Brain pericyte (primary cell): ENCODE measurements around the gene TMEM119.

Experiments
- DNase-seq: peaks from one replicate; pipeline ENCODE4 v3.0.0-alpha.2; 2012; ENCODE audit warnings: low read depth, low spot score

The TMEM119 gene, protein sequence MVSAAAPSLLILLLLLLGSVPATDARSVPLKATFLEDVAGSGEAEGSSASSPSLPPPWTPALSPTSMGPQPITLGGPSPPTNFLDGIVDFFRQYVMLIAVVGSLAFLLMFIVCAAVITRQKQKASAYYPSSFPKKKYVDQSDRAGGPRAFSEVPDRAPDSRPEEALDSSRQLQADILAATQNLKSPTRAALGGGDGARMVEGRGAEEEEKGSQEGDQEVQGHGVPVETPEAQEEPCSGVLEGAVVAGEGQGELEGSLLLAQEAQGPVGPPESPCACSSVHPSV

DNA sequence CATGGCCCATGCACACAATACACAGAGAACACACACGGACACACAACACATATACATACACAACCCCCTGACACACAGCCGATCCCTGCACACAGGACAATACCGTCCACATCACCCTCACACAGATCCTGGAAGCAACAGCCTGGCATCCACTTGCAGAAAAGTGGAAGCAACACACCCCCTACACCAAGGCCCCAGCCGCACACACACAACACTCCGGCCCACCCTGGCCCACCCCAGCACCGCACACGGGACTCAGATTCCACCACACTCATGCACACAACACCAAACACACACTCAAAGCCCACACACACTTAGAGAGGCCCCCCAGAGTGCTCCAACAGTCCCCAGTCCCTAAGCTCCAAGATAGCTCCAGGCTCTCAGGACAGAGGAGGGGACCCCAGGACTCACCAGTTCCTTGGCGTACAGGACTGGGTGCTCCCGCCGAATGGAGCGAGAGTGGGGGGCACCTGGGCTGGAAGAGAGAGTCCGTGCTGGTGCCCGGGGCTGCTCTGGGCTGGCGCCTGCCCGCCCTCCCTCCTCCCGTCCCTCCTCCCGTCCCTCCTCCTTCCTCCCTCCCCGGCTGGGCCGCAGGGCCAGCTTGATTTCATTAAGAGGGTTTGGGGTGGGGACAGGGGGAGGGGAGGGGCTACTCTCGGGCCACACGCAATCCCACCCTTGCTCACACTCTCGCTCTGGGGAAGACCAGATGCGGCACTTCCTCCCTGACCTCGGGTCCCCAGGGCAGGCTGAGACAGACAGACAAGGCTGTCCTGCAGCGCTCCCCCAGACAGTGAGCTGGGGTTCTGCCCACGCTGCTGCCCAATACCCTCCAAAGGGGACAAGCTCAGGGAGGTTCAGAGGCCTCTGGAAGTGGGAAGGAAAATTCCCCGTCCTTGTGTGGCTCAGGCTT lies at the start of gene TMEM119:
Gene TMEM119, minus strand, starts transcription at position 526 of the 913 bp plus-strand sequence. CDS start 5,701 bp downstream, outside the sequence.
- no peak for DNase-seq

DNA sequence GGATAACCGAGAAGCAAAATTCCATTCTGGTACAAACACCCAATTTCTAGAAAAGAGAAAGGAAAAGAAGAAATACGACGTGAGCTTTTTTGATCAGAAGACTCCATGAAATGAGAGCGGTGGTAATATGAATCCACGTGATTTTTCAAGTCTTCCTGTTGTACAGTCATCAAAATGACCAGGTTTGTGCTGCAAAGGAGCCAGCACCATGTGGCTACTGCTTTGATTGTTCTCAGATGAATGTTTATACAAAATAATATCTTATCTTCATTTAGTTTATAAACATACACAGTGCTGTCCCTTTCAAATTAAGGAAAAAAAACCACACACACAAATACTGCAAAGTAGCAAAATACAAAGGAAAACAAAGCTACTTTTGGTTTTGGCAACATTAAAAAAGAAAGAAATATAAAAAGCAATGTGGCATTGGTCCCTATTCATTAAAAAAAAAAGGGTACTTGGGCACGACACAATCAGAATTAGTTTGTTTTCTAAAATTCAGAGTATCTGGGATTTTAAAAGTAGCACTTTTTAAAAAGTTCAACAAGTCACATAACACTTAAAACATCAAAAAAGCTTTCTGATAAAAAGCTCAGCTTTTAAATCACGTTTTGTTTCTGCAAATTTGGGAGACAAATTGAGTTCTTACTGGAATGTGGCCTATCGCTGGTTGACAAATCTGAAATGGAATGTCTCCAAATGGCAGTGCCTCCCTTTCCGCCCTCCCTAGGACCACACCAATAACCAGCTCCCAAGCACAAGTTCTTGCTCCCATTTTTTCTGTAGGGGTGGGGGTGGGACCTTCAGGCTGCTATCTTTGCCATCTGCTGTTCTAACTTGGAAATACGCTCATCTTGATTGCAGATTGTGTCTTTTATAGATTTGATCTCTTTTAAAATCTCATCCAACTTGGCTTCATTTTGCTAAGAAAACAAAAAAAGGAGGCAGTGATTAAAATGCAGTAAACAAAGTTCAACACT lies 49.0 kb upstream of the TMEM119 start:
- DNase-seq, result no peak

DNA sequence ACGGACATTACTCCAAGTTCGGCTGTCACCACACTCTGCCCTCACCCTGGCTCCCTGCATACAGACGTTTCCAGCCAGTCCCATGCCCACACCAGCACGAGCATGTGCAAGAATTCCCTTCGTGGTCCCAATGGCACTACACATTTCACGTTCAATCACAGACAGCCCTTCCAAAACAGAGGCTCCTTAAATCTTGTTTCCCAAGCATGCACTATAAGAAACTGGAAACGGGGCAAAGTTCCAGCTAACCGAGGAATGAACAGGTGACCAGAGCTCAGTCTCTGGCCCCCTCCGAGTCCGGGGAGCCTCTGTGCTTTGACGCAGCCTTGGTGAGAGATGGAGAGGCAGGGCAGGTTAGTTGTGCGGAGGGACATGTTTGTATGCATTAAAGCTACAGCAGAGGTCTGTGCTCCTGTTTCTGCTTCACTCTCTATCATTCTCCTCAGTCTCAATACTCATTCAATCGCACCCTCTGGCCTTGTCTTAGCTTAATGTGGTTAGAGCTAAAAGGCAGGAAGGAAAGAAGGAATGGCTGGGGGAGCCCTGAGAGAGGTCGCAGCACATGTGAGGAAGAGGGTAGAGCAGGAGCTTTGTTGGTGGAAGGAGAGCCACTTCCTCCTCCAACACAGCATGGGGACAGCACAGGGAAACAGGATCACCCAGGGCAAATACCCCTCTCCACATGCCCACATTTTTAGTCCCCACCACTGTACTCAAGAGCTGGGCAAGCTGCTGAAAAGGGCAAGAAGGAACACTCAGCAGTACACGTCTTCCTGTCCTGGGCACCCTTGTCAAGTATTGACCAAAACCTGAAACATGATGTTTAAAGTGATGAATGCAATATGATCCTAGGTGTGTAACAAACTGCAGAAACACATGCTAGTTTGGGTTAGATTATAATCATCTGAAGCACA lies 48.1 kb upstream of the TMEM119 start:
- DNase-seq, result no peak

DNA sequence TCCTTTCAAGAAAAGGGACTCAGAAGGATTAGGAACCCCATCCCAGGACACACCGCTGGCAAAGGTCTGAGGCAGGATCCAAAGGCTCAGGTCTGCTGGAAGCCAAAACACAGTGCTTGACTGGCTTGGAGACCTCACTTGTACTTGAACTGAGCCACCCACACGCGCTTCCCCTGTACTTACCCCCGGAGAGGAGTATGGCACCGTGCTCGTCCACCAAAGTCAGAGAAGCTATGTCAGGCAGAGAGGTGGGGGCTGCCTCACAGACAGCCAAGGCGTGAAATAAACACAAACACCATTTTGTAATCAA lies 46.9 kb upstream of the TMEM119 start:
- DNase-seq, result no peak

DNA sequence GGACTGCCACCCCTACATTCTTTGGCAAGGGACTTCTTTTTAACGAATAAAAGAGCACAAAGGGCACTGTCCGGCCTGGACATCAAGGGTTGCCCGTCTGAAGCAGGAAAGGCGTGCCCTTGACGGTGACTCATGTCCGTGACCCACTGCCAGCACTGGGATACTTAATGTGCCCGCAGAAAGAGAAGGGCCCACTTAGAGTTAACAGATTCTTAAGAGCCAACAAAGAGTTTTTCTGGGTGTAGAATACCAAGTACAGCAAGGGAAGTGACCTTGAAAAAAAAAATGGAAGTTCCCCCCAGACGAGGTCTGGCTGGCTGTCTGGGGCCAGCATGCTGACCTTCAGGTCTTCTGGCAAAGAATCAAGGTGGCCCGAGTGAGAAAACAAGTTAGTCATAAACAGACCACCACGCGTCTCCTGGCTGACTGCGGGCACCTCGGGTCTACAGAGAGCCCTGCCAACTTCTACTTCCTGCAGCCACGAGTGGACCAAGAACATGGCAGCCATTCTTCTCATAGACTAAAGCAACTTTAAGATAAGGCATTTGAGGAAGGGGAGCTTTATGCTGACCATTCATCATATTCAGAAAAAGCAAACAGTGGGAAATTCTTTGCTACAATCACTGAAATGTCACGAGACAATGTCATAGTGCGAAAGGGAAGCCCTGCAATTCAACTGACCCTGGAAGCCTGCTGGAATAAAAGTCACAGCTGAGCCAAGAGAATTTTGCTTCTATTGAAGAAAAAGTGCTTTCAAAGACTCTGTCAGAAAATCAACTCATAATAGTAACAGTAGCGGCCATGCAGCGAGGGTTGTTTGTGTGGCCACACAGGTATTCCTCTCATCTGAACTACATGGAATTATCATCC lies 46.3 kb upstream of the TMEM119 start:
- DNase-seq, result no peak

DNA sequence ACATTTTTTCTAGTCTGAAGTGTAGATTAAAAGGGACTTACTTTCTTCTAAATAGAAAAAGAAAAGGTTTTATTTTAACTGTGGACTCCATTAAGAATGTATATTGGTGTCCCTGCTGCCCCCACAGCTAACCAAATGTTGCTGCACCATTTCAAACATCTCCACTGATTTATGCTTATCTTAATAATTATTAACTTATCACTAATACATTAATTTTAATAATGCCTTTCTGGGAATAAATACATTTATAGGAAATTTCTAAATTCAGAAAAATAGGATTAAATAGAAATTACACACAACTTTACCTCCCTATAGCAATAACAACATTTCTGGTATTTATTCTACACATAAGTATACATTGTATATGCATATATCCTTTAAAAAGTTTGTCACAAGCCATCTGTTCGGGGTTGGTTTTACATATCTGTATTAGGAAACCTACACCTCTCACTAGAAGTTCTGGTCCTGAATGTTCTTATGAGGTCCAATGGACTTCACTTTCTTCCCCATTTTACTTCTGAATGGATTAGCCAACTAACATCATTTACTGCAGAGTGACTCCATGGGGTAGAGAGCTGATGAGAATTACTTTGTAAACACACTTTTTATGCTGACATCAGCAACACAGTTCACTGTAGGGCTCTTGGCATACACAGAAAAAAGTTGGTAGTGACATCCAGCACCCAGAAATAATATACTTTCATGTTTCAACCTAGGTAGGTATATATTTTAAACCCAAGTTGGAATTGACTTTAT lies 45.2 kb upstream of the TMEM119 start:
- DNase-seq, result no peak

DNA sequence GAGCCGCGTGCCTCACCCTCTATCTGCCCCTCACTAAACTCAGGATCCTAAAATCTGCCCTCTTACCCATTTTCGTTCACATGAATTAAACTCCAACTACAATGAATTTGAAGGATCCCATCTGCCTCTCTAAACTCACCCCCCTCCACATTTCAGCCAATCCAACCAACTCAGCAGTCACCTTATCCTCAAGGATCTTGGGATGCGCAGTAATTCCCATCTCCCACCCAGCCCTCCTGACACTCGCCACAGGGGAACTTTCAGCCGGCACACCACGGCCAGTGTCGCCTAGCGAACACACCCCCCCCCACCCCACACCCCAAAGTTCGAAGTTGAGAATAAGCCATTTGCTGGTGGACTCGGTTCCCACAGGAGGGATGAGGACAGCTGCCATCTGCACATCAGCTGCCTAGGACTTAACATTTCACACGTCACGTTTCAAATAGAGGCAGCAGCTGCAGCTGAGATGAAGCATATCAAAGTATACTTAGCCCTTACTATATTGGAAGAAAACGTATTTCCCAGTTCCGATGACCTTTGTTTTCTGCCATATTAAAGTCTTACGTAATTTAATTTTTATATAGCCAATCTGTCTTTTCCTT lies 44.5 kb upstream of the TMEM119 start:
- DNase-seq, result no peak

DNA sequence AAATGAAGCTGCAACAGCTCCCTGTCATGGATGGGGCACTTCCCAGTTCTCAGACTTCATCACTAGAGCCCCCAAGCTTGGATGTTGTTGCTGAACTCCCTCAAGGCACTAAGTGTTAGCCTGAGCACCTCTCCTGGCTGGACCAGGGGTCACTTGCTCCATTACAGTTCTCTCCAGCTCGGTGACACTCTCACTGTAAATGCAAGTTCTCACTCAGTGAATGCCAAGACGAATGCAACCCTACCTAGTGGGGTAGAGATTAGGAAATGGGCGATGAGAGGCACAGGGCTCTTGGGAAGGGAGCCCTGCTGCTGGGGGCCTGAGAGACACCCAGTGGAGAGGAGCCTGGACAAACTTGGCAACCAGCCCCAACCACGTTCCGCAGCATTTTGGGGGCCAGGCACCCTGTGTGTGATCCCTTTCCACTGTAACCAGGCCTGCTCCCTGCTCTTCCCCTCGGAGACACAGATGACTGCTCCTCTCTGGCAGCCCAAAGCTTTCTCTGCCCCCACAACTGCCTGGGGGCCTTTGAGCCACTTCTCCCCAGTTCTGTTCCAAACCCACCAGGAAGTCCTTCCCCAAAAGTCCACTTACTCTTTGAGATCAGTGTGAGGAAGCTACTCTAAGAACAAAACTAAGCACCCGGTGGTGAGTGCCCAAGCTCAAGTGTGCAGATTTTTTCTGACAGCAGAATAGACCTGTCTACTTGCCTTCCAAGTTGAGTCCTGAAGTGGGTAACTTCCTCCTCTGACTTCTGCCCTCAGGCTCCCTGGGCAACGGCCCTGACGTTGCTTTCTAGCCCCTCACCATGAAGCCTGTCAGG lies 43.8 kb upstream of the TMEM119 start:
- no peak for DNase-seq

DNA sequence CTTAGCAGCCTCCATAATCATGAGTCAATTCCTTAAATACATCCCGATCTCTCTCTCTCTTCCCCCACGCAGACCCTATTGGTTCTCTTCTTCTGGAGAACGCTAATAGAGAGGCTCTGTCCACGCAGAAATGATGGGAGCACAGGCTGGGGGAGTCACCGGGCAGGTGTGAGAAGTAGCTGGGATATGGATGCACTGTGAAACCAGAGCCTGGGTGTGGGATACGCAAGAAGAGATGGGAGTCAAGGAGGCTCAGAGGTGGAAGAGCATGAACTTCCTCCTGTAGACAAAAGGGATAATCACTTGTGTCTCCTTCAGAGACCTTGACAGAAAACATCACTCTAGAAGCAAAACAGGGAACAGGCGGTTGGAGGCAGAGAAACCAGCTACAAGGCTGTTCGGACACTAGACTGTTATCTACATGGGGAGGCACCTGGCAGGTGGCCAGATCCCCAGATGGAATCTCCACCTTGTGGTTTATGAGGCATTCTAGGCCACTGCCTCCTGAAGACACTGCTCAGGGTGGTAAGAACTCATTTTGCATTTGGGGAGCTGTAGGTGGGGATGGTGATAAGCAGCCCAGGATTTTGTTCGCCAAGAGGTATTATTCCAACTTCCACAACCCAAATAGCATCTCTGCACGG lies 43.0 kb upstream of the TMEM119 start:
- no peak for DNase-seq

DNA sequence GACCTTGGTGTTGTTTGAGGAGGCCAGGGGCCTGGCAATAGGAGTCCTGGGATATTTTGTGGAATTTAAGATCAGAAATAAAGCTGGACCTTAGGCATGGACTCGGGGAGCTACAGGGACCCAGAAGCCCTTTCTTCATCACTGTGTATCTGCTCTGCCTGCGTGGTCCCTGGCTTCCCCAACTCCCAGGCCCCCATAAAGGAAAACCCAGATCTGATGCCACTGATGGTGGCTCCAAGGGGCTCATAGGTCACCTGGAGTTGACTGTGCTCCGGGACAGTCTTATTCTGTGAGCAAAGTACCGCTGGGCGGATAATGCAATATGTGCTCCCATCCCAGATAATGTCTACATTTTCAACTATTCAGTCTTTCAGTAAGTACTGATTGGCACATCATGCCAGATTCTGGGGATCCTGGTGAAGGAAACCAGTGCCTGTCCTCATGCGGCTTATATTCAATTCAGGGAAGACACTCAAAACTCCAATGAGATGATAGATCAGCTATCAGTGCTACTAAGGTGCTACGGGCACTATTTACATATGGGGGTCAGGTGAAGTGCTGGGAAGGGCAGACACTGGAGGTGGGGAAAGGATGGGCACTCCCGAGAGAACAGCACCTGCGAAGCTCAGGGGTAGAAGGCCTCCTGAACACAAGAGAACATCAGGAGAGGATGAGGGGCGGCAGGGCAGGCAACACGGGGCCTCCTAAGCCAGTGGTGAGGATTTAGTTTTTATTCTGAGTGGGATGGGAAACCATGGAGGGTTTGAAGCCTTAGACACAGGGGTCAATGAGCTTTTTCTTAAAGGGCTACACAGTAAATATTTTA lies 41.3 kb upstream of the TMEM119 start:
- DNase-seq, result no peak

DNA sequence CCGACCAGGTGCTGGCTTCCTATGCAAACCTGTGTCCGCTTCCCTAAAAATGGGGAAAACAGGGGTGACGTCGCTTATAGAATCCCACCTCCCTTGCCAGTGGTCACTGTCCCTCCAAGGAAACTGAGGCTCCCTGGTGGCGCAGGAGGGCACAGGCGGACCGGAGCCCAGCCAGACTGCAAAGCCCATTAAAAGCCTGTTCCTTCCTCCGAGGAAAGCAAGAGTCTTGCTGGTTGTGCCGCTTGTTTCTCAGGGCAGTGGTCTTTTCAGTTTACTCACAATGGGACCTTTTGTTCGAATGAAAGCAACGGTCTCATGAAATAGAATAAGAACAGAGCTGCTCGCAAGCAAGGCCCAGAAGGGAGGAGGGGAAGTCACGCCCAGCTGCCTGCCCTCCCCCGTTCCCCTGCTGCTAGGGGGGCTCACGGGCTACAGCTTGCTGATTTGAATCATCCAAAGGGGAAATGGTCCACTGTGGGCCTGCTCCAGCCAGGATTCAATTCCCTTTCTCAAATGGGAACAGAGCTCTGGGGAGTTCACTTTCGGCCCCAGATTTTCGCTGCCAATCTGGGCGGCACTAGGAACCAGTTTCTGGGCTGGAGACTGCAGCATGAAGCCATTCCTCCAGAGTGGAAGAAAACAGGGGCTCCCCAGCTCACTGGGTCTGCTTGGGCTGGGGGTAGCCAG lies 40.4 kb upstream of the TMEM119 start:
- no peak for DNase-seq

DNA sequence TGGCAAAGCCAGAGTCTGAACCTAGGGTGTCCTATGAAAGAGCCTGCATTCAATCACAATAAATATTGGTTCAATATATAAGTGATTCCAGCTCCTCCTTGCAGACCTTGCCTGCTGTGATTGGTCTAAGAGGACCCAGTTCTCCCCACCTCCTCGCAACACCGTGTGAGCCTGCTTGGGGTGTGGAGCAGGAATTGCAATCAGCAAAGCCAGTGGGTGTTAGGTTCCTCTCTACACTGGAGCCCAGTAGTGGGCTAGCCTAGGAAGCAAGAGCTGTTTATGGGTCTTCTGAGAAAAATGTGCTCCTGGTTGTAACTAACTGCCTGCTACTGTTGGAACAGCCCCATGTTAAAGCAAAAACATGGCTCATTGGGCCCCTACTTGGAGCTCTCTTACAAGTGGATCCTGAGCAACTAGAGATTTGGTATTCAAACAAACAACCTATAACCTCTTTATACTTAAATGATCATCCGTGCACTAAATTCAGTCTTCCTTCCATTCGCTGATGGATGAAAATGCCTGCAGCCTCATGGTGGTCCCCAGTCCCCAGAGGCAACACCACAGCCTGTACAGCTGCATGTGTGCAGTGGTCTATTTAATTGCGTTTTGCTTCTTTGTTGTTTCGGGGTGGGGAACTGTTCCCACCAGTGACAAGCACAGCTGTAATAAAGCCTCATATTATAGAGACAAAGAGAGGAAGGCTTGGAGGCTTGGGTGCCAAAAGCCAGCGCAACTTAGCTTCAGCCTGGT lies 39.5 kb upstream of the TMEM119 start:
- DNase-seq, result no peak

DNA sequence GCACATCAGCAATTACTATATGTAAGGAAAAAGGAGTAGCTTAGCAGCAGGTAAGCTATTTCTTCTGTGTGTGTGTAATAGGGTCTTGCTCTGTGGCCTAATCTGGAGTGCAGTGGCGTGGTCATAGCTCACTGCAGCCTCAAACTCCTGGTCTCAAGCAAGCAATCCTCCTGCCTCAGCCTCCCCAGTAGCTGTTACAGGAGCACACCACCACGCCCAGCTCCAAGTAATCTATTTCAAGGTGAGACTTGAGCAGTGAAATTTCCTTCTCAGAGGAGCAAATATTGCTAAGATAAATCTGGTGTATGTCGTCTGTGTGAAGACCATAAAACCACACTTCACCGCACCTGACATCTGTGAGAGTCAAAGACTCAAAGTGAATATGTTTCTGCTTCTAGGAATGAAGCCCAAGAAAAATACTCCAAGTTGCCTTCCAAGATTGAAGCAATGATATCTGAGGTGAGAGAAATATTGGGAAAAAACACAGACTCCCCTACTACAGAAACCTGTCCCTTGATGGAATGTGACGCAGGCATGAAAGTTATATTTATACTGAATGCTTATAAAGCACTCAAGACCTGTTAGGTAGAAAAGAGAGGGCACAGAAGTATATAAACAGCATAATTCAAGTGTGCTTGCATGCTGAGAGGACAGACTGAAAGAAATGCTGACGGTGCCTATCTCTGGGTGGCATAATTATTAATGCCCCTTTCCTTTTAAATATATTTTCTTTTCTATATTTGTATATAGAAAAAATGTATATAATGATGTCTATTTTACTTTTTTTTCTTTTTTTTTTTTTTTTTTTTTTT lies 38.3 kb upstream of the TMEM119 start:
- no peak for DNase-seq
